ENCODE data around the gene H2BK1. TPM values are rescaled to one million over a fixed set of nuclear protein-coding genes. Genes with fewer than 3 reads are reported as not detected.

Gene H2BK1
- total RNA-seq, 1 donor from 2014 or later: not detected

- no peak for DNase-seq
Observed at GRCh38 chr7:151245360-151246101, 35.2 kb upstream of the H2BK1 start.

GRCh38 chr7:151244841-151245346, 34.6 kb upstream of the H2BK1 start:
- no peak for DNase-seq

GRCh38 chr7:151244196-151244840, 34.0 kb upstream of the H2BK1 start:
- DNase-seq: no peak

GRCh38 chr7:151243408-151244195, 33.3 kb upstream of the H2BK1 start:
- no peak for DNase-seq

GRCh38 chr7:151243045-151243349, 32.7 kb upstream of the H2BK1 start:
- DNase-seq: no peak

- no peak for DNase-seq
Observed at GRCh38 chr7:151242159-151243044, 32.1 kb upstream of the H2BK1 start.

GRCh38 chr7:151241755-151242096, 31.4 kb upstream of the H2BK1 start:
- DNase-seq: no peak

GRCh38 chr7:151240942-151241754, 30.9 kb upstream of the H2BK1 start:
- DNase-seq: no peak

- DNase-seq: no peak
Observed at GRCh38 chr7:151240536-151240935, 30.2 kb upstream of the H2BK1 start.

GRCh38 chr7:151239837-151240459, 29.7 kb upstream of the H2BK1 start:
- DNase-seq: no peak

- DNase-seq: no peak
Observed at GRCh38 chr7:151238924-151239836, 28.9 kb upstream of the H2BK1 start.

- no peak for DNase-seq
Observed at GRCh38 chr7:151238190-151238810, 28.0 kb upstream of the H2BK1 start.

- DNase-seq: no peak
Observed at GRCh38 chr7:151237244-151238189, 27.2 kb upstream of the H2BK1 start.

- no peak for DNase-seq
Observed at GRCh38 chr7:151236406-151236805, 26.1 kb upstream of the H2BK1 start.

GRCh38 chr7:151235091-151235787, 25.0 kb upstream of the H2BK1 start:
- DNase-seq: no peak

- DNase-seq: no peak
Observed at GRCh38 chr7:151233804-151234203, 23.5 kb upstream of the H2BK1 start.

- DNase-seq: no peak
Observed at GRCh38 chr7:151232917-151233701, 22.8 kb upstream of the H2BK1 start.

Measured in skin of body (tissue), 2 donors.